Astrocyte of the spinal cord (primary cell): ENCODE data around the gene ARSK.
"Not testable (repeated sequence)": the region's sequence is repeated elsewhere in the genome, so short reads cannot be mapped to it uniquely, and the experiment has no call there.

Source experiments
- DNase-seq: peaks from one replicate; pipeline ENCODE4 v3.0.0; 2011; ENCODE audit warnings: low read depth, low spot score
- H3K4me3 ChIP-seq: 2 replicates; pipeline ENCODE4 v1.5.1; 2011; ENCODE audit warnings: low read depth, mild to moderate bottlenecking, low read length, moderate library complexity
- CTCF ChIP-seq: IDR thresholded peaks from 2 replicates; pipeline ENCODE4 v1.5.1; 2012; ENCODE audit warnings: low read depth, mild to moderate bottlenecking, low read length, inconsistent platforms
- in situ Hi-C: cut with HindIII; loops from 2 replicates; pipeline ENCODE4 v1.10.0; 2017; ENCODE audit warnings: low sequenced_read_pairs

Gene ARSK

GRCh38 chr5:95630394-95630917 lies 75.6 kb downstream of the ARSK start:
- H3K4me3 ChIP-seq = no peak overlapping the region
- TF ChIP-seq CTCF = no peak
- in situ Hi-C loops = no loop called here
- no peak for DNase-seq

GRCh38 chr5:95631255-95631958 lies 76.5 kb downstream of the ARSK start:
- no peak overlapping the region for H3K4me3 ChIP-seq
- TF ChIP-seq CTCF = no peak
- in situ Hi-C loops = no loop called here
- DNase-seq = peak; percentile 83

GRCh38 chr5:95631991-95632675 lies 77.2 kb downstream of the ARSK start:
- no peak overlapping the region for H3K4me3 ChIP-seq
- no peak for TF ChIP-seq CTCF
- peak; percentile 28 for DNase-seq
- in situ Hi-C loops = no loop called here

- not testable (repeated sequence) for H3K4me3 ChIP-seq
These were observed 78.0 kb downstream of the ARSK start for GRCh38 chr5:95632942-95633341.

GRCh38 chr5:95633671-95634070 lies 78.8 kb downstream of the ARSK start:
- in situ Hi-C loops = no loop called here
- TF ChIP-seq CTCF = no peak
- no peak for DNase-seq
- no peak overlapping the region for H3K4me3 ChIP-seq

More at GRCh38 chr5:95632942-95633341, 78.0 kb downstream of the ARSK start:
- DNase-seq, in situ Hi-C loops: not testable (repeated sequence)

- no peak for TF ChIP-seq CTCF
- DNase-seq = no peak
- in situ Hi-C loops = no loop called here
- no peak overlapping the region for H3K4me3 ChIP-seq
These were observed 79.2 kb downstream of the ARSK start for GRCh38 chr5:95634081-95634480.

GRCh38 chr5:95638632-95639031 lies 83.7 kb downstream of the ARSK start:
- in situ Hi-C loops = no loop called here
- DNase-seq = no peak
- no peak overlapping the region for H3K4me3 ChIP-seq
- TF ChIP-seq CTCF = no peak
